ENCODE measurements around the gene SMOC1.
A peak's percentile ranks its signal among the peaks of the same experiment; 100 is the strongest.

SMOC1 gene

GRCh38 chr14:70045310-70045709, 166.1 kb downstream of the SMOC1 start:
- no peak for DNase-seq
- no peak overlapping the region for H2AFZ ChIP-seq (ENCODE audit: low read depth, low read length)
- no peaks in the 10 kb centered on the region for H3K4me1 ChIP-seq (ENCODE audit: insufficient read depth, low read length)
- no peaks in the 10 kb centered on the region for H3K79me2 ChIP-seq (ENCODE audit: insufficient read depth, low read length)
- no peak overlapping the region for H3K27ac ChIP-seq (ENCODE audit: low read length)
- no peak for ATAC-seq (ENCODE audit: insufficient read depth, low read depth)
- no peak overlapping the region for H3K4me2 ChIP-seq (ENCODE audit: insufficient read depth, low read length)
- H3K27me3 ChIP-seq (ENCODE audit: insufficient read depth, low read length, poor library complexity) = peaks cover 2% of the 10 kb centered on the region
- TF ChIP-seq EZH2 (IDR thresholded peaks at IDR 0.05; ENCODE audit: borderline replicate concordance, low read depth, low read length, severe bottlenecking) (no peak), CTCF (IDR thresholded peaks at IDR 0.05; ENCODE audit: borderline replicate concordance, extremely low read depth, low read length, poor library complexity, severe bottlenecking) (no peak)
- H3K36me3 ChIP-seq (ENCODE audit: insufficient read depth, low read length) = no peaks in the 10 kb centered on the region
- H3K9ac ChIP-seq (ENCODE audit: low read depth, low read length) = no peak overlapping the region
- H3K4me3 ChIP-seq (ENCODE audit: low read depth in 1 of 2, low read length in 2 of 2) = no peak overlapping the region
- H4K20me1 ChIP-seq (ENCODE audit: insufficient read depth, low read length) = no peaks in the 10 kb centered on the region; the same call in 1 of the 2 replicates
- no peaks in the 10 kb centered on the region for H3K9me3 ChIP-seq (ENCODE audit: insufficient read depth, low read length, severe bottlenecking)

- H4K20me1 ChIP-seq (ENCODE audit: insufficient read depth, low read length) = no peaks in the 10 kb centered on the region; the same call in 1 of the 2 replicates
- no peak overlapping the region for H3K9ac ChIP-seq (ENCODE audit: low read depth, low read length)
- H3K27ac ChIP-seq (ENCODE audit: low read length) = no peak overlapping the region
- no peaks in the 10 kb centered on the region for H3K36me3 ChIP-seq (ENCODE audit: insufficient read depth, low read length)
- ATAC-seq (ENCODE audit: insufficient read depth, low read depth) (no peak), DNase-seq (no peak)
- no peak overlapping the region for H3K4me2 ChIP-seq (ENCODE audit: insufficient read depth, low read length)
- TF ChIP-seq CTCF (IDR thresholded peaks at IDR 0.05; ENCODE audit: borderline replicate concordance, extremely low read depth, low read length, poor library complexity, severe bottlenecking) (peak; percentile 25), EZH2 (IDR thresholded peaks at IDR 0.05; ENCODE audit: borderline replicate concordance, low read depth, low read length, severe bottlenecking) (no peak)
- H3K4me1 ChIP-seq (ENCODE audit: insufficient read depth, low read length) = no peaks in the 10 kb centered on the region
- H2AFZ ChIP-seq (ENCODE audit: low read depth, low read length) = no peak overlapping the region
- no peaks in the 10 kb centered on the region for H3K9me3 ChIP-seq (ENCODE audit: insufficient read depth, low read length, severe bottlenecking)
- no peak overlapping the region for H3K4me3 ChIP-seq (ENCODE audit: low read depth in 1 of 2, low read length in 2 of 2)
- no peaks in the 10 kb centered on the region for H3K79me2 ChIP-seq (ENCODE audit: insufficient read depth, low read length)
- peaks cover 2% of the 10 kb centered on the region for H3K27me3 ChIP-seq (ENCODE audit: insufficient read depth, low read length, poor library complexity)
Measured at GRCh38 chr14:70045844-70046535, 166.8 kb downstream of the SMOC1 start.

GRCh38 chr14:70047598-70048312, 168.5 kb downstream of the SMOC1 start:
- Histone ChIP-seq H3K9ac (ENCODE audit: low read depth, low read length) (no peak overlapping the region), H4K20me1 (ENCODE audit: insufficient read depth, low read length) (no peaks in the 10 kb centered on the region; the same call in 1 of the 2 replicates), H3K79me2 (ENCODE audit: insufficient read depth, low read length) (no peaks in the 10 kb centered on the region), H3K27me3 (ENCODE audit: insufficient read depth, low read length, poor library complexity) (peaks cover 2% of the 10 kb centered on the region), H3K36me3 (ENCODE audit: insufficient read depth, low read length) (no peaks in the 10 kb centered on the region), H3K9me3 (ENCODE audit: insufficient read depth, low read length, severe bottlenecking) (no peaks in the 10 kb centered on the region), H3K27ac (ENCODE audit: low read length) (no peak overlapping the region), H3K4me3 (ENCODE audit: low read depth in 1 of 2, low read length in 2 of 2) (no peak overlapping the region), H3K4me1 (ENCODE audit: insufficient read depth, low read length) (no peaks in the 10 kb centered on the region), H2AFZ (ENCODE audit: low read depth, low read length) (no peak overlapping the region), H3K4me2 (ENCODE audit: insufficient read depth, low read length) (no peak overlapping the region)
- TF ChIP-seq EZH2 (IDR thresholded peaks at IDR 0.05; ENCODE audit: borderline replicate concordance, low read depth, low read length, severe bottlenecking) = no peak
- DNase-seq (no peak), ATAC-seq (ENCODE audit: insufficient read depth, low read depth) (no peak)

- Histone ChIP-seq H4K20me1 (ENCODE audit: insufficient read depth, low read length) (no peaks in the 10 kb centered on the region; the same call in 1 of the 2 replicates), H3K4me3 (ENCODE audit: low read depth in 1 of 2, low read length in 2 of 2) (no peak overlapping the region), H3K27ac (ENCODE audit: low read length) (no peak overlapping the region), H3K4me2 (ENCODE audit: insufficient read depth, low read length) (no peak overlapping the region), H3K4me1 (ENCODE audit: insufficient read depth, low read length) (no peaks in the 10 kb centered on the region), H3K36me3 (ENCODE audit: insufficient read depth, low read length) (no peaks in the 10 kb centered on the region), H3K79me2 (ENCODE audit: insufficient read depth, low read length) (no peaks in the 10 kb centered on the region), H2AFZ (ENCODE audit: low read depth, low read length) (no peak overlapping the region), H3K9me3 (ENCODE audit: insufficient read depth, low read length, severe bottlenecking) (no peaks in the 10 kb centered on the region), H3K9ac (ENCODE audit: low read depth, low read length) (no peak overlapping the region), H3K27me3 (ENCODE audit: insufficient read depth, low read length, poor library complexity) (peaks cover 2% of the 10 kb centered on the region)
- DNase-seq (no peak), ATAC-seq (ENCODE audit: insufficient read depth, low read depth) (no peak)
- TF ChIP-seq EZH2 (IDR thresholded peaks at IDR 0.05; ENCODE audit: borderline replicate concordance, low read depth, low read length, severe bottlenecking) (no peak), CTCF (IDR thresholded peaks at IDR 0.05; ENCODE audit: borderline replicate concordance, extremely low read depth, low read length, poor library complexity, severe bottlenecking) (no peak)
Measured at GRCh38 chr14:70048313-70048654, 169.1 kb downstream of the SMOC1 start.
